ENCODE data around the gene OPCML.

Gene OPCML

DNA sequence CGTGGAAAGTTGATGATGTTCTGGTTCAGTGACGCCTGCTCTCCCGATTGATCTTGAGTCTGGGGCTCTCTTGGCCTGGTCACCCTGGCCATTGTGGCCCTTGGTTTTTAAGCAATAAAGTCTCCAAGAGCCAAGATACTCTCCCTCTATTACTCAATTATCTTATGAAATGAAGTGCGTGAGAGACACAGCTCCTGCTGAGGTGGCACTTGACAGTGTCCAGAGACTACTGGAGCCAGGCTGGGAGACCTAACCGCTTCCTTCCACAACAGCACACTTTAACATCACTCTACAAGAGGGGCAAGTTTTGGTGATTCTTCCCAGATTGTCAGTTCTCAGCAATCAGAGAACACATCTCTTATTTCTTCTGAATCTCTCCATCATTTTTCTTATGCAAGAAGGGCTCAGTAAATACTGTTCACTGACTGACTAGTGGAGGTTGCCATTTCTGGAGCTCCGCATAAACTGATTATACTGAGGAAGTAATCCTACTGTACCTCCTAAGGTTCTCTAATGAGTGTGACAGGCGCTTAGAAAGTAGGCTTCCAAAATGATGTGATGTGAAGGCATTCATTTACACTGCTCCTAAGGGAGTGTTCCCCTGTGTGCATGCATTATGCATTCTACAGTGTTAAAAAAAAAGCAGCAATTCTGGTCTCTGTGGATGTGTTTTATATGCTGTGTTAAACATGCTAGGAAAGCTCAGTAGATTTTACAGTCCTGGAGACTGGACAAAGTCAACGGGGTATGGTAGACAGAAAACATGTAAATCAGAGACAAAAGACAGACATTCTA is 968.0 kb downstream of the OPCML start:
- TF ChIP-seq, protein P1, sequence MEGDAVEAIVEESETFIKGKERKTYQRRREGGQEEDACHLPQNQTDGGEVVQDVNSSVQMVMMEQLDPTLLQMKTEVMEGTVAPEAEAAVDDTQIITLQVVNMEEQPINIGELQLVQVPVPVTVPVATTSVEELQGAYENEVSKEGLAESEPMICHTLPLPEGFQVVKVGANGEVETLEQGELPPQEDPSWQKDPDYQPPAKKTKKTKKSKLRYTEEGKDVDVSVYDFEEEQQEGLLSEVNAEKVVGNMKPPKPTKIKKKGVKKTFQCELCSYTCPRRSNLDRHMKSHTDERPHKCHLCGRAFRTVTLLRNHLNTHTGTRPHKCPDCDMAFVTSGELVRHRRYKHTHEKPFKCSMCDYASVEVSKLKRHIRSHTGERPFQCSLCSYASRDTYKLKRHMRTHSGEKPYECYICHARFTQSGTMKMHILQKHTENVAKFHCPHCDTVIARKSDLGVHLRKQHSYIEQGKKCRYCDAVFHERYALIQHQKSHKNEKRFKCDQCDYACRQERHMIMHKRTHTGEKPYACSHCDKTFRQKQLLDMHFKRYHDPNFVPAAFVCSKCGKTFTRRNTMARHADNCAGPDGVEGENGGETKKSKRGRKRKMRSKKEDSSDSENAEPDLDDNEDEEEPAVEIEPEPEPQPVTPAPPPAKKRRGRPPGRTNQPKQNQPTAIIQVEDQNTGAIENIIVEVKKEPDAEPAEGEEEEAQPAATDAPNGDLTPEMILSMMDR (IDR thresholded peaks at IDR 0.05; ENCODE audit: insufficient read depth, low read depth, low read length, missing control alignments): no peak
- no peak overlapping the region for H3K4me3 ChIP-seq (ENCODE audit: low read length)
- DNase-seq (ENCODE audit: low read depth): no peak

DNA sequence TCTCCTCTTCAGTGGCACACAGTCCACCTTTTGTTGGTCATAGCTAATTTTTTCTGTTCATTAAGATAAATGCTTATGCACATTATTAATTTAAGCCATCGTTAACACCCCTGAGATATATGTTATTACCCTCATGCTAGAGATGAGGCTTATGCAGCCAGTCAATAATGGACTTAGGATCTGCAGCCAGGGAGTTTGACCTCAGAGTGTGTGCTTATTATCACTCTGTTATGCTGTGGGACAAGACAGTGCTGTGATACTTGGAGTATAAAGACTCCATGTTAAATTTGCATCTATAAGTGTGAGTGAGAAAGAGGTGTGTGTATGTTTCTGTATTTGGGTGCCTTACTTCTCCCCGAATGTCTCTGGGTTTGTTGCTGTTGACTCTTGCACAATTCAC is 969.3 kb downstream of the OPCML start:
- TF ChIP-seq, protein P1 (IDR thresholded peaks at IDR 0.05; ENCODE audit: insufficient read depth, low read depth, low read length, missing control alignments): no peak
- DNase-seq (ENCODE audit: low read depth): no peak
- no peak overlapping the region for H3K4me3 ChIP-seq (ENCODE audit: low read length)

DNA sequence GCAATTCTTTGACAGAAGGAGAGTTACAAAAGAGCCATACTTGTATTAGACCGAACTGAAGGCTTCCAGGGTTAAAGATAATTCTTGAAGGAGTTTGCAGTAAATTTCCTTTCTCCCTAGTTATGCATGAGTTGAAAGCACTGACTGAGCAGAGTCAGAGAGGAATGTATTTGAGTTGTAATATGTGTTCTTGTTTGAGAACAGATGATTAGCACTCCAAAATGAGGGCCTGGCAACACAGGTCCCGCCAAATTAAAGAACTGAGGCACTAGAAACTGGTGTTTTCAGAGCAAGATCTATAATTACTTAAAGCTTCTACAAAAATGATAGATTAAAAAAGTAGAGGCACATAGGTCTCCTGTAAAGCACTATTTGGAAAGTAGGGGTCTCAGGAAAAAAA is 970.4 kb downstream of the OPCML start:
- TF ChIP-seq, protein P1 (IDR thresholded peaks at IDR 0.05; ENCODE audit: insufficient read depth, low read depth, low read length, missing control alignments): no peak
- DNase-seq (ENCODE audit: low read depth): no peak

DNA sequence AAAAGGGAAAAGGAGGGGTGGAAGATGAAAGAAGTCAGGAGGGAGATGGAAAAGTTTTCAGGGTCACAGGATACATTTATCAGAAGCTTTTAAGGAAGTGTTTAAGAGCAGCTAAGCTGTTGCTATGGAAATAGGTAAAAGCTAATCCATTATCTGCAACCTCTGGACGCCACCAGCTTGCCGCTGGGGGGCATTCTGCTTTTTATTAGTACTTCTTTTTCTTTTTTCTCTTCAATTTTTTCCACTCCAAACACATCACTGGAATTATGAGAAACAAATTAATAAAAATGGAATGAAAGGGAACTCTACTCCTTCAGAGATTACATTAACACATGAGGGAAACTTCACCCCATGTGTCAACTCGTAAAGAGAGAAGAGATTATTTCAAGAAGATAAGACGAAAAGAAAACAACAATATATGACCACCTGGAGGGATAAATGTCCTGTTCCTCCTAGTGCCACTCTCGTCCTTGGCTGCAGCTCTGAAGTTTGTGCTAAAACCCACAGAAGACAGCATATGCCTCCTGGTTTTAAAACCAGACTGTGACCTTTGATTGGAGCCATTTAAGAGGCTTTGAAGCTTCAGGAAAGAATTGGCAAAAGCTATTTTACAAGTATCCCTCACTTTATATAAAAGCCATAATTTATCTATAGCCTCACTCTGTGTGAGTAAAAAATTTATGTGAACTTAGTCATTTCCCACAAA is 972.8 kb downstream of the OPCML start:
- TF ChIP-seq, protein P1 (IDR thresholded peaks at IDR 0.05; ENCODE audit: insufficient read depth, low read depth, low read length, missing control alignments): no peak
- DNase-seq (ENCODE audit: low read depth): no peak
- H3K4me3 ChIP-seq (ENCODE audit: low read length): no peak overlapping the region

More for the DNA sequence above, 970.4 kb downstream of the OPCML start:
- no peak overlapping the region for H3K4me3 ChIP-seq (ENCODE audit: low read length)

DNA sequence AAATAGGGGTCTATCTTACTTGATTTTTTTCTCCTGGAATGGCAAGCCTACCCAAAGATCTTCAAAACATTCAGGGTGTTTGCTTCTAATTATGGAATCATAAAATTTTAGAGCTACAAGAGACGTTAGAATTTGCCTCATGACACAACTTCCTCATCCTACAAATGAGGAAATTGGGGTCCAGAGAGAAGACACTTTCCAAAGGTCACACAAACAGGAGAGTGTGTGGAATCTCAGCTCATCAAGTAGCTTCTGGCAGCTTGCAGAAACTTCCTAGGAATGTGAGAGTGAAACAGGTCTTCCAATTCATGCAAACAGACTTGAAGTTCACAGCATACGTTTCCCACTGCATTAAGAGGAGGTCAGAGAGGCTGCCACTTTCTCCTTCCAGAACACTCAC is 976.0 kb downstream of the OPCML start:
- TF ChIP-seq, protein P1 (IDR thresholded peaks at IDR 0.05; ENCODE audit: insufficient read depth, low read depth, low read length, missing control alignments): no peak
- H3K4me3 ChIP-seq (ENCODE audit: low read length): no peak overlapping the region
- no peak for DNase-seq (ENCODE audit: low read depth)

DNA sequence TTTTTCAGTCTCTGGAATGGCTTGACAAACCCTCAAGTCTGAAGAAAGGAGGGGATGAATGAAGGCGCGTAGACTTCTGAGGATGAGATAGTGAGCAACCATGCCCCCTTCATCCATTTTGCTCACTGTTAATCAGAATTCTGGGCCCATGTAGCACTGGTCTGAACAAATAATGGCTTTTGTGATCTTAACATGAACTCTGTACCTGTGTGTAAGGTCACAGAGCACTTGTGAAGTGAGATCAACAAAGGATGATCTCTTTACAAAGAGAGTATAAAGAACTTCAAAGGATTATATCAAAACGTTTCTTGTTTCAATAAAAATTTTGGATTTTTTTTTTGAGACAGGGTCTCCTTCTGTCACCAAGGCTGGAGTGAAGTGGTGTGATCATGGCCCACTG is 976.7 kb downstream of the OPCML start:
- no peak overlapping the region for H3K4me3 ChIP-seq (ENCODE audit: low read length)
- TF ChIP-seq, protein P1 (IDR thresholded peaks at IDR 0.05; ENCODE audit: insufficient read depth, low read depth, low read length, missing control alignments): no peak
- DNase-seq (ENCODE audit: low read depth): no peak

Measured in epithelial cell of esophagus (primary cell).